ENCODE data around the gene NDUFS4.
"Not testable (repeated sequence)": the region's sequence is repeated elsewhere in the genome, so short reads cannot be mapped to it uniquely, and the experiment has no call there.

NDUFS4 gene

GRCh38 chr5:53594419-53594818, 34.0 kb downstream of the NDUFS4 start:
- H3K27me3 Mint-ChIP-seq (ENCODE audit: low read depth): no peaks in the 10 kb centered on the region
- no peak overlapping the region for H3K4me3 Mint-ChIP-seq
- no peak overlapping the region for H3K27ac Mint-ChIP-seq
- H3K9me3 Mint-ChIP-seq: peaks cover 10% of the 10 kb centered on the region
- peaks cover 11% of the 10 kb centered on the region for H3K4me1 Mint-ChIP-seq
- TF ChIP-seq CTCF (IDR thresholded peaks at IDR 0.05; ENCODE audit: unreplicated experiment in 3 of 3): no peak
- peaks cover 24% of the 10 kb centered on the region for H3K36me3 Mint-ChIP-seq (ENCODE audit: low read depth)

- Mint-ChIP-seq H3K9me3 (peaks cover 13% of the 10 kb centered on the region), H3K4me3 (no peak overlapping the region), H3K36me3 (ENCODE audit: low read depth) (peaks cover 22% of the 10 kb centered on the region), H3K27ac (no peak overlapping the region), H3K27me3 (ENCODE audit: low read depth) (no peaks in the 10 kb centered on the region), H3K4me1 (peaks cover 13% of the 10 kb centered on the region)
- no peak for TF ChIP-seq CTCF (IDR thresholded peaks at IDR 0.05; ENCODE audit: unreplicated experiment in 3 of 3)
These were observed 37.5 kb downstream of the NDUFS4 start for GRCh38 chr5:53597894-53598293.

GRCh38 chr5:53601570-53601969, 41.1 kb downstream of the NDUFS4 start:
- Mint-ChIP-seq H3K4me1 (peaks cover 22% of the 10 kb centered on the region), H3K27ac (no peak overlapping the region), H3K36me3 (ENCODE audit: low read depth) (peaks cover 48% of the 10 kb centered on the region), H3K9me3 (peaks cover 13% of the 10 kb centered on the region), H3K27me3 (ENCODE audit: low read depth) (no peaks in the 10 kb centered on the region), H3K4me3 (no peak overlapping the region)
- no peak for TF ChIP-seq CTCF (IDR thresholded peaks at IDR 0.05; ENCODE audit: unreplicated experiment in 3 of 3)

- H3K27me3 Mint-ChIP-seq (ENCODE audit: low read depth): no peaks in the 10 kb centered on the region
- no peak overlapping the region for H3K4me3 Mint-ChIP-seq
- H3K27ac Mint-ChIP-seq: peak overlapping the region; percentile 35 to 74 (median 52)
- peaks cover 22% of the 10 kb centered on the region for H3K4me1 Mint-ChIP-seq
- peaks cover 4% of the 10 kb centered on the region for H3K9me3 Mint-ChIP-seq
- peaks cover 41% of the 10 kb centered on the region for H3K36me3 Mint-ChIP-seq (ENCODE audit: low read depth)
- no peak for TF ChIP-seq CTCF (IDR thresholded peaks at IDR 0.05; ENCODE audit: unreplicated experiment in 3 of 3)
These were observed 42.7 kb downstream of the NDUFS4 start for GRCh38 chr5:53603009-53603687.

GRCh38 chr5:53604309-53604708, 43.9 kb downstream of the NDUFS4 start:
- no peaks in the 10 kb centered on the region for H3K27me3 Mint-ChIP-seq (ENCODE audit: low read depth)
- TF ChIP-seq CTCF (IDR thresholded peaks at IDR 0.05; ENCODE audit: unreplicated experiment in 3 of 3): no peak
- peaks cover 4% of the 10 kb centered on the region for H3K9me3 Mint-ChIP-seq
- H3K36me3 Mint-ChIP-seq (ENCODE audit: low read depth): peaks cover 48% of the 10 kb centered on the region
- peaks cover 29% of the 10 kb centered on the region for H3K4me1 Mint-ChIP-seq
- H3K4me3 Mint-ChIP-seq: no peak overlapping the region
- peak overlapping the region in 1 of 3 experiments; percentile 36 for H3K27ac Mint-ChIP-seq

- Mint-ChIP-seq H3K4me1 (peaks cover 40% of the 10 kb centered on the region), H3K27me3 (ENCODE audit: low read depth) (no peaks in the 10 kb centered on the region), H3K27ac (no peak overlapping the region), H3K9me3 (no peaks in the 10 kb centered on the region), H3K36me3 (ENCODE audit: low read depth) (peaks cover 49% of the 10 kb centered on the region), H3K4me3 (no peak overlapping the region)
- no peak for TF ChIP-seq CTCF (IDR thresholded peaks at IDR 0.05; ENCODE audit: unreplicated experiment in 3 of 3)
These were observed 47.4 kb downstream of the NDUFS4 start for GRCh38 chr5:53607886-53608285.

- H3K27me3 Mint-ChIP-seq (ENCODE audit: low read depth); H3K9me3 Mint-ChIP-seq; H3K4me3 Mint-ChIP-seq: not testable (repeated sequence)
- Mint-ChIP-seq H3K36me3 (ENCODE audit: low read depth) (peaks cover 49% of the 10 kb centered on the region), H3K27ac (peak overlapping the region in 1 of 3 experiments; percentile 14), H3K4me1 (peaks cover 43% of the 10 kb centered on the region)
These were observed 48.5 kb downstream of the NDUFS4 start for GRCh38 chr5:53608897-53609296.
